GM12865 (cell line): ENCODE measurements around the gene TFRC.
"Not testable (repeated sequence)": the region's sequence is repeated elsewhere in the genome, so short reads cannot be mapped to it uniquely, and the experiment has no call there.

ENCODE experiments used
- DNase-seq: peaks from one replicate; pipeline ENCODE4 v3.0.0; 2010; ENCODE audit warnings: low read depth
- H3K4me3 ChIP-seq: 2 replicates; pipeline ENCODE4 v1.5.1; 2011; ENCODE audit warnings: mild to moderate bottlenecking, low read depth, low read length, control low read depth
- CTCF ChIP-seq: IDR thresholded peaks from 2 replicates; pipeline ENCODE4 v1.5.1; 2011; ENCODE audit warnings: low read length, control low read depth, low read depth, inconsistent platforms; ENCODE audit not compliant: insufficient read depth; ENCODE audit errors: missing control alignments

Gene TFRC

DNA sequence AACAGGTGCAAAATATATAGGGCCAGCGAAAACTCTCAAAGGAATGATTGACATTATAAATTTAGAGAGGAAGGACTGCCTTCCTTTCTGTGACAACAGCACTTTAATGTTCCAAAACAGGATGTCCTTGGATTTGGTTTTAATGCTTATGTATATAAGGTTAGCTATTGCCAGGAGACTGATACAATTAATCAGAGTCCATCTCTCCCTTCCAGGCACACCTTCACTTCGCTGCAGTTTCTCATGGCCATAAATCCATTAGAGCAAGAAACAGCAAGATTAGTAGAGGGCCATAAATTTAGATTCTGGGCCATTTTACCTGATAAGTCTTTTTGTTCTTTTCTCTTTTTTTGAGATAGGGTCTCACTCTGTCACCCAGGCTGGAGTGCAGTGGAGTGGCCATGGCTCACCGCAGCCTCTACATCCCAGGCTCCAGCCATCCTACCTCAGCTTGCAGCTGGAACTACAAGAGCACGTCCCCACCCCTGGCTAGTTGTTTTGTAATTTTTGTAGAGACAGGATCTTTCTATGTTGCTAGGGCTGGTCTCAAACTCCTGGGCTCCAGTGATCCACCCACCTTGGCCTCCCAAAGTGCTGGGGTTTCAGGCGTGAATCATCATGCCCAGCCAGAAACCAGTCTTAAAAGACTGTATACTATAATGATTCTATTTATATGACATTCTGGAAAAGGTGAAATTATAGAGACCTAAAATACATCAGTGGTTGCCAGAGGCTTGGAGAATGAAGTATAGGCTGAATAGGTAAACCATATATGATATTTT lies 15.7 kb upstream of the TFRC start:
- H3K4me3 ChIP-seq: peak overlapping the region; percentile 13; the same call in 1 of the 2 replicates
- no peak for DNase-seq
- TF ChIP-seq CTCF: no peak

DNA sequence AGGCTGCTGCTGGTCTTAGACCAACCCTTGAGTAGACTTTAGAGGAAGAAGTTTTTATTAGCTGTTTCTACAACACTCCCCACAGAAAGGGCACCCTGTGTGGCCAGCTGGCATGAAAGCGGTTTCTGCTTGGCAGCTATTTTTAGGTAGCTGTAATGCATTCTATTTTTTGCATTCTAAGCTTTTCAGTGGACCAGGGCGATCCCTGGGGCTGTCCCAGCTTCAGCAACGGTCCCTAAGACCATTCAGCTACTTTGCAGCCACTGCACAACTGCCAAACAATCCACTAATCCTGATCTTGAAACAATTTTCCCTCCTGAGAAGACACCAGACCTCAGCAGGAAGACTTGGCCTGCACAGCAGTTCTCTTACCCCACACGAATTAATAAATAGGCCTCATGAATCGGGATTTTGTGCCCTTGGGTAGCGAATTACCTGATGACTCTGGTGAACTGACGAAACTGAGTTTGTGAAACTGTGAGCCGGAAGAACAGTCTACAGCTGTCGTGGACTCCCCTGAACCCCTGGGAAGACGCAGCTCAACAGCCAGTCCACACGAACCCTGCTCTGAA lies 14.6 kb upstream of the TFRC start:
- TF ChIP-seq CTCF: no peak
- H3K4me3 ChIP-seq: peak overlapping the region; percentile 9
- peak; percentile 89 for DNase-seq

GRCh38 chr3:196093317-196094111 lies 11.6 kb upstream of the TFRC start:
- H3K4me3 ChIP-seq: no peak overlapping the region
- TF ChIP-seq CTCF: no peak

GRCh38 chr3:196087906-196088305 lies 6.0 kb upstream of the TFRC start:
- no peak for TF ChIP-seq CTCF
- DNase-seq: no peak
- H3K4me3 ChIP-seq: no peak overlapping the region

More at GRCh38 chr3:196093317-196094111, 11.6 kb upstream of the TFRC start:
- peak; percentile 47 for DNase-seq

DNA sequence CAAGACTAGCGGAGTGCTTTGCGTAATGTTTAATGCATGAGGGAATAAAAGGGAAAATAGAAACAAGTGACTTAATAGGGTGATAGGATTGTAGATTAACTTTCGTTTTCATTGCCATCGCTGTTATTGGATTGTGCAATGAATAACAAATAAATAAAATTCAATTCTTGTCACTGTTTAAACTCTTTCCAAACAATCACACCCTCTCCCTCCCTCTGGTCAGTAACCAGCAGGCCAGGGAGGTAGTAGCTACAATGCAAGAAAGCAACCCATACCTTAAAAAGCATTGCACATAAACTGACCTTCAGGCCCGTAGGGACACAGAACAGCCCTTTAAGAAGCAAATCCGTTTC lies 705 bp upstream of the TFRC start:
- H3K4me3 ChIP-seq: peak overlapping the region; percentile 99
- DNase-seq: no peak
- no peak for TF ChIP-seq CTCF

GRCh38 chr3:196081002-196081833 lies 672 bp downstream of the TFRC start:
- TF ChIP-seq CTCF: no peak
- peak overlapping the region; percentile 99 for H3K4me3 ChIP-seq
- DNase-seq: peak; percentile 75

DNA sequence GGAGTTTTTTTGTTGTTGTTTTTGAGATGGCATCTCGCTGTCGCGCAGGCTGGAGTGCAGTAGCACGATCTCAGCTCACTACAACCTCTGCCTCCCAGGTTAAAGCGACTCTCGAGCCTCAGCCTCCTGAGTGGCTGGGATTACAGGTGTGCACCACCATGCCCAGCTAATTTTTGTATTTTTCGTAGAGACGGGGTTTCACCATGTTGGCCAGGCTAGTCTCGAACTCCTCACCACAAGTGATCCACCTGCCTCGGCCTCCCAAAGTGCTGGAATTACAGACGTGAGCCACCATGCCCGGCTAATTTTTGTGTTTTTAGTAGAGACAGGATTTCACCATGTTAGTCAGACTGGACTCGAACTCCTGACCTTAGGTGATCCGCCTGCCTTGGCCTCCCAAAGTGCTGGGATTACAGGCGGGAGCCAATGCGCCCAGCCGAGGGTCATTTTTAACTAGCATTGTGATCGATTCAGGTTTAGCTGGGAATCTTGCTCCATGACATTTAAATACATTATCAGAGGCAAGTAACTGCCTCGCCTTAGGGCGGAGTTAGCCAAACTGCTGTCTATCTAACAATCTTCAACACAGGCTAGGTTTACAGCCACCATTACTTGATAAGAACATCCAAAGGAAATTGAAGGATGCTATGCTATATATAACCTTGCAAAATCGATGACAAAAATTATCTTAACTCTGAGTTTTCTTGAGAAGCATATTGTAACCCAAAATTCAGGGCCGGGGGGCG lies 1.6 kb downstream of the TFRC start:
- peak overlapping the region; percentile 99 for H3K4me3 ChIP-seq
- DNase-seq: not testable (repeated sequence)
